HEK293 (cell line): ENCODE data around the gene PATL2.

ENCODE experiments used
- CTCF ChIP-seq: fragments of 450-650 bp; formaldehyde crosslinking; IDR thresholded peaks from 2 replicates; pipeline ENCODE4 v1.5.1; 2016; ENCODE audit warnings: missing biosample characterization, missing genetic modification characterization
- EGR2 ChIP-seq: fragments of 450-650 bp; formaldehyde crosslinking; IDR thresholded peaks from 2 replicates; pipeline ENCODE4 v1.5.1; 2016; ENCODE audit warnings: low read depth, missing biosample characterization, missing genetic modification characterization
- GLI4 ChIP-seq: fragments of 450-650 bp; formaldehyde crosslinking; IDR thresholded peaks from 2 replicates; pipeline ENCODE4 v1.5.1; 2016; ENCODE audit warnings: missing biosample characterization, missing genetic modification characterization
- KLF1 ChIP-seq: fragments of 450-650 bp; formaldehyde crosslinking; IDR thresholded peaks from 2 replicates; pipeline ENCODE4 v1.5.1; 2016; ENCODE audit warnings: missing biosample characterization, missing genetic modification characterization
- MYNN ChIP-seq: fragments of 450-650 bp; formaldehyde crosslinking; IDR thresholded peaks from 2 replicates; pipeline ENCODE4 v1.5.1; 2016; ENCODE audit warnings: missing biosample characterization, missing genetic modification characterization, borderline replicate concordance
- TSHZ1 ChIP-seq: fragments of 450-650 bp; formaldehyde crosslinking; IDR thresholded peaks from 2 replicates; pipeline ENCODE4 v1.5.1; 2016; ENCODE audit warnings: missing biosample characterization, missing genetic modification characterization, borderline replicate concordance
- YY1 ChIP-seq: fragments of 450-650 bp; formaldehyde crosslinking; IDR thresholded peaks from 2 replicates; pipeline ENCODE4 v1.5.1; 2018; ENCODE audit warnings: missing biosample characterization, missing genetic modification characterization
- ZNF121 ChIP-seq: fragments of 450-650 bp; formaldehyde crosslinking; IDR thresholded peaks from 2 replicates; pipeline ENCODE4 v1.5.1; 2016; ENCODE audit warnings: missing biosample characterization, missing genetic modification characterization
- ZNF239 ChIP-seq: fragments of 450-650 bp; formaldehyde crosslinking; IDR thresholded peaks from 2 replicates; pipeline ENCODE4 v1.5.1; 2016; ENCODE audit warnings: missing biosample characterization, missing genetic modification characterization
- ZNF335 ChIP-seq: fragments of 450-650 bp; formaldehyde crosslinking; conservative IDR thresholded peaks from 2 replicates; pipeline ENCODE4 v1.5.1; 2016; ENCODE audit warnings: missing biosample characterization, missing genetic modification characterization
- ZNF521 ChIP-seq: fragments of 450-650 bp; formaldehyde crosslinking; IDR thresholded peaks from 2 replicates; pipeline ENCODE4 v1.5.1; 2017; ENCODE audit warnings: missing biosample characterization, mild to moderate bottlenecking, missing genetic modification characterization
- ZNF549 ChIP-seq: fragments of 450-650 bp; IDR thresholded peaks from 2 replicates; pipeline ENCODE4 v1.5.1; 2018; ENCODE audit warnings: missing biosample characterization, missing genetic modification characterization, mild to moderate bottlenecking, inconsistent platforms, moderate library complexity
- ZNF580 ChIP-seq: fragments of 450-650 bp; formaldehyde crosslinking; IDR thresholded peaks from 2 replicates; pipeline ENCODE4 v1.5.1; 2016; ENCODE audit warnings: missing biosample characterization, missing genetic modification characterization
- ZNF623 ChIP-seq: fragments of 450-650 bp; formaldehyde crosslinking; IDR thresholded peaks from 2 replicates; pipeline ENCODE4 v1.5.1; 2016; ENCODE audit warnings: missing biosample characterization, missing genetic modification characterization

- no peak for TF ChIP-seq ZNF549
- no peak for TF ChIP-seq CTCF (tag by site-specific recombination)
- no peak for TF ChIP-seq ZNF335
- TF ChIP-seq YY1 (tag by site-specific recombination), result no peak
- TF ChIP-seq ZNF623 (tag by site-specific recombination), result no peak
- no peak for TF ChIP-seq GLI4 (tag by site-specific recombination)
- TF ChIP-seq ZNF239, result no peak
- TF ChIP-seq TSHZ1 (tag by site-specific recombination), result no peak
- no peak for TF ChIP-seq ZNF521 (tag by site-specific recombination)
- TF ChIP-seq KLF1 (tag by site-specific recombination), result no peak
- TF ChIP-seq EGR2 (tag by site-specific recombination), result no peak
- TF ChIP-seq MYNN (tag by site-specific recombination), result no peak
- no peak for TF ChIP-seq ZNF121
- TF ChIP-seq ZNF580 (tag by site-specific recombination), result no peak
Measured at GRCh38 chr15:44753345-44753744, 42.2 kb upstream of the PATL2 start.
